ENCODE results near the gene GRID2IP.
"Not testable (repeated sequence)": the region's sequence is repeated elsewhere in the genome, so short reads cannot be mapped to it uniquely, and the experiment has no call there.

The GRID2IP gene

GRCh38 chr7:6475433-6476186 lies 75.7 kb downstream of the GRID2IP start:
- Histone ChIP-seq H3K4me1 (ENCODE audit: control insufficient read depth, low read depth, low read length) (no peaks in the 10 kb centered on the region), H3K79me2 (ENCODE audit: control insufficient read depth, insufficient read depth, low read length) (peaks cover 54% of the 10 kb centered on the region), H3K27me3 (ENCODE audit: insufficient read depth, low read length, poor library complexity) (no peaks in the 10 kb centered on the region), H3K4me2 (ENCODE audit: low read length) (no peak overlapping the region), H2BK120ac (ENCODE audit: low read depth, low read length) (no peak overlapping the region), H3K4me3 (ENCODE audit: low read length) (no peak overlapping the region), H3K27ac (ENCODE audit: low read depth, low read length) (no peak overlapping the region), H3K56ac (ENCODE audit: low read length) (no peak overlapping the region), H3K18ac (ENCODE audit: low read length) (no peak overlapping the region), H2BK5ac (ENCODE audit: low read length) (no peak overlapping the region), H4K8ac (ENCODE audit: low read depth, low read length) (no peak overlapping the region), H4K5ac (ENCODE audit: low read length) (no peak overlapping the region), H3K23ac (ENCODE audit: low read length) (no peak overlapping the region), H2AK5ac (ENCODE audit: low read length) (no peak overlapping the region), H3K36me3 (ENCODE audit: control insufficient read depth, insufficient read depth, low read length) (peaks cover 4% of the 10 kb centered on the region), H3K79me1 (ENCODE audit: low read length) (peaks cover 30% of the 10 kb centered on the region), H3K9ac (ENCODE audit: low read length) (no peak overlapping the region), H2BK15ac (replicated peaks; ENCODE audit: low read depth) (no peak overlapping the region), H3K4ac (ENCODE audit: low read depth, low read length) (no peak overlapping the region)
- DNase-seq, result no peak
- no CpG with 5 or more reads among the region's 3 CpGs for WGBS (ENCODE audit: extremely low coverage, insufficient coverage, low lambda C conversion rate)

- Histone ChIP-seq H3K56ac (ENCODE audit: low read length) (no peak overlapping the region), H3K4me1 (ENCODE audit: control insufficient read depth, low read depth, low read length) (no peaks in the 10 kb centered on the region), H3K79me2 (ENCODE audit: control insufficient read depth, insufficient read depth, low read length) (no peaks in the 10 kb centered on the region), H3K18ac (ENCODE audit: low read length) (no peak overlapping the region), H2BK15ac (replicated peaks; ENCODE audit: low read depth) (no peak overlapping the region), H2AK5ac (ENCODE audit: low read length) (no peak overlapping the region), H3K79me1 (ENCODE audit: low read length) (peaks cover 3% of the 10 kb centered on the region), H4K8ac (ENCODE audit: low read depth, low read length) (no peak overlapping the region), H3K27ac (ENCODE audit: low read depth, low read length) (no peak overlapping the region), H3K9ac (ENCODE audit: low read length) (no peak overlapping the region), H3K27me3 (ENCODE audit: insufficient read depth, low read length, poor library complexity) (no peaks in the 10 kb centered on the region), H3K4me2 (ENCODE audit: low read length) (no peak overlapping the region), H4K5ac (ENCODE audit: low read length) (no peak overlapping the region), H2BK5ac (ENCODE audit: low read length) (no peak overlapping the region), H3K4me3 (ENCODE audit: low read length) (no peak overlapping the region), H3K36me3 (ENCODE audit: control insufficient read depth, insufficient read depth, low read length) (peaks cover 25% of the 10 kb centered on the region), H3K23ac (ENCODE audit: low read length) (no peak overlapping the region), H2BK120ac (ENCODE audit: low read depth, low read length) (no peak overlapping the region), H3K4ac (ENCODE audit: low read depth, low read length) (no peak overlapping the region)
- DNase-seq, result no peak
- no CpG with 5 or more reads among the region's 8 CpGs for WGBS (ENCODE audit: extremely low coverage, insufficient coverage, low lambda C conversion rate)
These were observed 85.4 kb downstream of the GRID2IP start for GRCh38 chr7:6465862-6466261.

GRCh38 chr7:6463609-6464008 lies 87.7 kb downstream of the GRID2IP start:
- not testable (repeated sequence) for H2AK5ac ChIP-seq (ENCODE audit: low read length); H3K4me1 ChIP-seq (ENCODE audit: control insufficient read depth, low read depth, low read length); H3K27me3 ChIP-seq (ENCODE audit: insufficient read depth, low read length, poor library complexity); H3K18ac ChIP-seq (ENCODE audit: low read length); H3K79me1 ChIP-seq (ENCODE audit: low read length); H4K8ac ChIP-seq (ENCODE audit: low read depth, low read length); H3K4ac ChIP-seq (ENCODE audit: low read depth, low read length); H3K27ac ChIP-seq (ENCODE audit: low read depth, low read length); H3K4me3 ChIP-seq (ENCODE audit: low read length); H3K56ac ChIP-seq (ENCODE audit: low read length); H2BK120ac ChIP-seq (ENCODE audit: low read depth, low read length); H2BK15ac ChIP-seq (replicated peaks; ENCODE audit: low read depth); H4K5ac ChIP-seq (ENCODE audit: low read length); H3K23ac ChIP-seq (ENCODE audit: low read length); H3K9ac ChIP-seq (ENCODE audit: low read length); H3K4me2 ChIP-seq (ENCODE audit: low read length); H3K79me2 ChIP-seq (ENCODE audit: control insufficient read depth, insufficient read depth, low read length); H2BK5ac ChIP-seq (ENCODE audit: low read length)
- WGBS (ENCODE audit: extremely low coverage, insufficient coverage, low lambda C conversion rate), result no CpG with 5 or more reads among the region's 5 CpGs
- peaks cover 23% of the 10 kb centered on the region for H3K36me3 ChIP-seq (ENCODE audit: control insufficient read depth, insufficient read depth, low read length)
- peak; percentile 43 for DNase-seq

GRCh38 chr7:6461946-6462550 lies 89.2 kb downstream of the GRID2IP start:
- Histone ChIP-seq H3K79me1 (ENCODE audit: low read length) (no peaks in the 10 kb centered on the region), H4K5ac (ENCODE audit: low read length) (no peak overlapping the region), H2BK15ac (replicated peaks; ENCODE audit: low read depth) (no peak overlapping the region), H3K4ac (ENCODE audit: low read depth, low read length) (no peak overlapping the region), H3K23ac (ENCODE audit: low read length) (no peak overlapping the region), H4K8ac (ENCODE audit: low read depth, low read length) (no peak overlapping the region), H3K4me3 (ENCODE audit: low read length) (no peak overlapping the region), H3K9ac (ENCODE audit: low read length) (no peak overlapping the region), H2BK5ac (ENCODE audit: low read length) (no peak overlapping the region), H2AK5ac (ENCODE audit: low read length) (no peak overlapping the region), H3K27ac (ENCODE audit: low read depth, low read length) (no peak overlapping the region), H3K27me3 (ENCODE audit: insufficient read depth, low read length, poor library complexity) (no peaks in the 10 kb centered on the region), H3K36me3 (ENCODE audit: control insufficient read depth, insufficient read depth, low read length) (peaks cover 21% of the 10 kb centered on the region), H3K4me1 (ENCODE audit: control insufficient read depth, low read depth, low read length) (no peaks in the 10 kb centered on the region), H3K79me2 (ENCODE audit: control insufficient read depth, insufficient read depth, low read length) (no peaks in the 10 kb centered on the region), H3K4me2 (ENCODE audit: low read length) (no peak overlapping the region), H2BK120ac (ENCODE audit: low read depth, low read length) (no peak overlapping the region), H3K56ac (ENCODE audit: low read length) (no peak overlapping the region), H3K18ac (ENCODE audit: low read length) (no peak overlapping the region)
- WGBS (ENCODE audit: extremely low coverage, insufficient coverage, low lambda C conversion rate), result no CpG with 5 or more reads among the region's 4 CpGs
- DNase-seq, result no peak

GRCh38 chr7:6460990-6461584 lies 90.2 kb downstream of the GRID2IP start:
- Histone ChIP-seq H3K4me2 (ENCODE audit: low read length) (no peak overlapping the region), H3K79me1 (ENCODE audit: low read length) (no peaks in the 10 kb centered on the region), H2BK15ac (replicated peaks; ENCODE audit: low read depth) (no peak overlapping the region), H3K27ac (ENCODE audit: low read depth, low read length) (no peak overlapping the region), H4K8ac (ENCODE audit: low read depth, low read length) (no peak overlapping the region), H2BK120ac (ENCODE audit: low read depth, low read length) (no peak overlapping the region), H3K27me3 (ENCODE audit: insufficient read depth, low read length, poor library complexity) (no peaks in the 10 kb centered on the region), H3K36me3 (ENCODE audit: control insufficient read depth, insufficient read depth, low read length) (peaks cover 13% of the 10 kb centered on the region), H3K79me2 (ENCODE audit: control insufficient read depth, insufficient read depth, low read length) (no peaks in the 10 kb centered on the region), H2BK5ac (ENCODE audit: low read length) (no peak overlapping the region), H3K4me3 (ENCODE audit: low read length) (no peak overlapping the region), H4K5ac (ENCODE audit: low read length) (no peak overlapping the region), H3K18ac (ENCODE audit: low read length) (no peak overlapping the region), H3K4me1 (ENCODE audit: control insufficient read depth, low read depth, low read length) (no peaks in the 10 kb centered on the region), H2AK5ac (ENCODE audit: low read length) (no peak overlapping the region), H3K9ac (ENCODE audit: low read length) (no peak overlapping the region), H3K23ac (ENCODE audit: low read length) (no peak overlapping the region), H3K4ac (ENCODE audit: low read depth, low read length) (no peak overlapping the region), H3K56ac (ENCODE audit: low read length) (no peak overlapping the region)
- DNase-seq, result no peak
- WGBS (ENCODE audit: extremely low coverage, insufficient coverage, low lambda C conversion rate), result no CpG with 5 or more reads among the region's 11 CpGs
